Stimulated activated naive CD4-positive, alpha-beta T cell treated with Interleukin-2 at 50 U/mL for 16 hours (primary cell): ENCODE data around the gene ADSS1.
"Not testable (repeated sequence)": the region's sequence is repeated elsewhere in the genome, so short reads cannot be mapped to it uniquely, and the experiment has no call there.

Source experiments
- DNase-seq: peaks from one replicate; lab custom pipeline; 2025; lab: John Stamatoyannopoulos, UW

ADSS1 gene

GRCh38 chr14:104717646-104718045 is 6.4 kb upstream of the ADSS1 start:
- no peak for DNase-seq

GRCh38 chr14:104718147-104718546 is 5.9 kb upstream of the ADSS1 start:
- DNase-seq = no peak

GRCh38 chr14:104718871-104719270 is 5.2 kb upstream of the ADSS1 start:
- DNase-seq = no peak

GRCh38 chr14:104719343-104719742 is 4.7 kb upstream of the ADSS1 start:
- no peak for DNase-seq

GRCh38 chr14:104721505-104722431 is 2.3 kb upstream of the ADSS1 start:
- no peak for DNase-seq

- DNase-seq = no peak
These were observed 935 bp upstream of the ADSS1 start for GRCh38 chr14:104722938-104723650.

- peak; percentile 11 for DNase-seq
These were observed 465 bp downstream of the ADSS1 start for GRCh38 chr14:104724407-104724980.

GRCh38 chr14:104724981-104725771 is 1.1 kb downstream of the ADSS1 start:
- no peak for DNase-seq

GRCh38 chr14:104725772-104726548 is 1.9 kb downstream of the ADSS1 start:
- no peak for DNase-seq

- DNase-seq = no peak
These were observed 2.8 kb downstream of the ADSS1 start for GRCh38 chr14:104726600-104727451.

GRCh38 chr14:104728631-104729030 is 4.6 kb downstream of the ADSS1 start:
- DNase-seq = no peak

- not testable (repeated sequence) for DNase-seq
These were observed 5.3 kb downstream of the ADSS1 start for GRCh38 chr14:104729176-104729834.

GRCh38 chr14:104729835-104730181 is 5.8 kb downstream of the ADSS1 start:
- no peak for DNase-seq

GRCh38 chr14:104730487-104730886 is 6.5 kb downstream of the ADSS1 start:
- DNase-seq = no peak

- DNase-seq = no peak
These were observed 7.6 kb downstream of the ADSS1 start for GRCh38 chr14:104731320-104732294.

- DNase-seq = no peak
These were observed 8.4 kb downstream of the ADSS1 start for GRCh38 chr14:104732355-104732804.

- no peak for DNase-seq
These were observed 9.1 kb downstream of the ADSS1 start for GRCh38 chr14:104732931-104733681.
